Measurements from ENCODE around the gene BRAT1. TPM values are rescaled to one million over a fixed set of nuclear protein-coding genes. Genes with fewer than 3 reads are reported as not detected.

BRAT1 gene
- 15.4 and 23.3 TPM in 2 replicates for total RNA-seq

DNA sequence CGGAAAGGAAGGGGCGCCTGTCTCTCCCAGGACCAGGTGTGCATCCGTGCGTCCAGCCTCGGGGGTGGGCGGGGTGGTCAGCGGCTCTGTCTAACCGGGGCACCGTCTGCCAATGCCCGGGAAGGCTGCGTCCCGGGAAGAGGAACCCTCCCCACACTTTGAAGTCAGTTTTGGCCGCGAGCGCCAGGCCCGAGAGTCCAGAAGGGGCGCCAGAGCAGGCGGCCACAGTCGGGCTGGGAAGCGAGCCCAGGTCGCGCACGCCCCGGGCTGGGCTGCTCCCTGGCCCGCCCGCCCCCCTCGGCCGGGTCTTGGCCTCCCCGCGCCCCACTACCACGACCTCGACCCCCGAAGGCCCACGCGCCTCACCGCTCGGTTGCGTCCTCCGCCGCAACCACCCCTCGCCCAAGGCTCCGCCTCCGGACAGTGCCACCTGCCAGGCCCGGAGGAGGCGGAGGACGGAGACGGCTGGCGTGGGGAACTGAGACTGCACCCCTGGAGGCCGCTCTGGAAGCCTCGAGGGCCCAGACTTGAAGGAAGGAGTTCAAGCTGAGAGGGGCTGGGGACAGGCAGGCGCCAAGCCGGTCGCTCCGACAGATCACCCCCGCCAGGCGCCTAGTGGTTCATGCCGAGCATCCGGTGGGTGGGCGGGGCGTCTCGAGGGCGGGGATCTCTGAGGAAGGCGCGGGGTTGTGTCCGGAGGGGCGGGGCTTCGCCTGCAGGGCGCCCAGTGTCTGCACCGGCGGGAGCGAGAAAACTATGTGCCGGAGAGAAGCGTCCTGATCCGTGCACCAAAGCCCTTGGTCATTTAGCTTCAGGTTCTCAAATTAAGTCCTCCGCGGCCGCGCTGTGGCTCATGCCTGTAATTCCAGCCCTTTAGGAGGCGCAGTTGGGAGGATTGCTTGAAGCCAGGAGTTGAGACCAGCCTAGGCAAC lies at the start of gene BRAT1:
TSS of gene BRAT1 (minus strand) at position 404 of the 932 bp plus-strand sequence. CDS start 1,093 bp downstream, outside the sequence.

DNA sequence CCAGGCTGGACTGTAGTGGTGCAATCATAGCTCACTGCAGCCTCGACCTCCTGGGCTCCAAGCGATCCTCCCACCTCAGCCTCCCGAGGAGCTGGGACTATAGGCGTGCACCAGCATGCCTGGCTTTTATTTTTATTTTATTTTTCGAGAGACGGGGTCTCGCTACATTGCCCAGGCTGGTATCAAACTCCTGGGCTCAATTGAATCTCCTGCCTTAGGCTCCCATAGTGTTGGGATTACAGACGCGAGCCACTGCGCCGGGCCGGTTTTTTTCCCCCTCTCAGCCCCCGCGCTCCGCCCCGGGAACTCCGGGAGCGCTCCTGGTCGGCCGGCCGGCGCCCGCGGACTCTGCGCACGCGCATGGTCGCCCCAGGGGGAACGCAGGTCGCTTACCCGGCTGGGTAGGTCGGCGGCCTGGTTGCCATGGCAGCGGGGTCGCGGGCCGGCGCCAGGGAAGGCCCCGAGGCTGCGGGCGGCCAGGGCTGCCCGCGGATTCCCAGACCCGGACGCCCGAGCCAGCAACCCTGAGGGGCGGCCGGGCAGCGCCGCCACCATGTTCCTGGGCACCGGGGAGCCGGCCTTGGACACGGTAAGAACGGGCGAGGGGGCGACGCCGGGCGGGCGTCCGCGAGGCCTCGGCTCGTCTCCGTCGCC lies 3.4 kb upstream of the BRAT1 start, which contains the start of gene IQCE:
TSS of gene IQCE (plus strand) at position 351 of the 654 bp plus-strand sequence. CDS start at position 554, 203 bp downstream.

DNA sequence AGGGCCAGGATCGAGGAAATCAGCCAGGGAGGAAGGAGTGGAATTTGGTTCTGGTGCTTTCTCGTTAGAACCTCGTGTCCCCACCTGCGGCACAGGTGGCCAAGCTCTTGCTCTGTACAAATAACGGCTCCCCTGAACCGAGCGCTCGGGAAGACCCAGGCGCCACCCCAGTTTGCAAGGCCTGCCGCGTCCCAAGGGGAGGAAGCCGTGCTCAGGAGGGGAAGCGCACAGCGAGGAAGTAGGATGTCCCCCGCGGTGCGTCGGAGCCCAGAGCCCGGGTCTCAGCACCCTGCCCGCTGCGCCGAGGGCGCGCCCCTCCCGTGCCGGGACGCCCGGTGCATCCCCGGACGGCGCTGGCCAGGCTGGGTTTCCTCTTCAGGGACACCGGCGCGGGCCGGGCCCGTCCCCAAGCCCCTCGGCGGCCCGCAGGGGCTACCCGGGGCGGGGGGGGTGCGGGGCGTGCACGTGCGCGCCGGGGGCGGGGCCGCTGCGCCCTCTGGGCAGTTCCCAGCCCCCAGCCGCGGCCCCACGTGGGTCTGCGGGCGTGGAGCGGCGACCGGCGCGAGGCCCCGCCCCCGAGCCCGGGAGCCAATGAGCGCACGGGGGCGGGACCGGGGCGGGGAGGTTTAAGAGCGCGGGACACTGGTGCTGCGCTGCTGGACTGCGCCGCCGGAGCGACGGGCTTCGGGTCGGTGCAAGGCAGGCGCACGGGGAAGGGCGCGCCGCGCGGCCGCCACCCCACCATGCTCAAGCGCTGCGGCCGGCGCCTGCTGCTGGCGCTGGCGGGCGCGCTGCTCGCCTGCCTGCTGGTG lies 36.0 kb downstream of the BRAT1 start, which contains the start of gene LFNG:
TSS of gene LFNG (plus strand) at position 656 of the 812 bp plus-strand sequence. CDS start at position 744, 88 bp downstream.

Other genes with a start within 250 kb of the BRAT1 start
- gene SNX8, start 241.1 kb downstream of the BRAT1 start, total RNA-seq: 8.8 and 13.9 TPM in 2 replicates
- 154 and 207 TPM in 2 replicates for gene EIF3B, start 200.7 kb downstream of the BRAT1 start, total RNA-seq
- gene CHST12, start 151.9 kb downstream of the BRAT1 start, total RNA-seq: 2.6 and 7.1 TPM in 2 replicates
- not detected in 2 replicates for gene GRIFIN, start 79.1 kb downstream of the BRAT1 start, total RNA-seq
- 0.43 and 3.3 TPM in 2 replicates for gene LFNG, start 35.8 kb downstream of the BRAT1 start, total RNA-seq
- 7.4 and 11.7 TPM in 2 replicates for gene IQCE, start 3.5 kb upstream of the BRAT1 start, total RNA-seq
- 27.9 TPM in 2 replicates for gene TTYH3, start 76.5 kb upstream of the BRAT1 start, total RNA-seq
- 0.28 TPM in 2 replicates for gene AMZ1, start 132.7 kb upstream of the BRAT1 start, total RNA-seq

Data from smooth muscle cell of bladder (primary cell).